ENCODE results near the gene HRK. TPM values are rescaled to one million over a fixed set of nuclear protein-coding genes. Genes with fewer than 3 reads are reported as not detected.

The HRK gene
- total and polyA plus RNA-seq, 9 of the 15 experiments (the other 6 are each of a cell fraction or from before 2014, with no cell fraction given), result 0.01 to 0.05 (median 0.04) TPM; not detected in 6

DNA sequence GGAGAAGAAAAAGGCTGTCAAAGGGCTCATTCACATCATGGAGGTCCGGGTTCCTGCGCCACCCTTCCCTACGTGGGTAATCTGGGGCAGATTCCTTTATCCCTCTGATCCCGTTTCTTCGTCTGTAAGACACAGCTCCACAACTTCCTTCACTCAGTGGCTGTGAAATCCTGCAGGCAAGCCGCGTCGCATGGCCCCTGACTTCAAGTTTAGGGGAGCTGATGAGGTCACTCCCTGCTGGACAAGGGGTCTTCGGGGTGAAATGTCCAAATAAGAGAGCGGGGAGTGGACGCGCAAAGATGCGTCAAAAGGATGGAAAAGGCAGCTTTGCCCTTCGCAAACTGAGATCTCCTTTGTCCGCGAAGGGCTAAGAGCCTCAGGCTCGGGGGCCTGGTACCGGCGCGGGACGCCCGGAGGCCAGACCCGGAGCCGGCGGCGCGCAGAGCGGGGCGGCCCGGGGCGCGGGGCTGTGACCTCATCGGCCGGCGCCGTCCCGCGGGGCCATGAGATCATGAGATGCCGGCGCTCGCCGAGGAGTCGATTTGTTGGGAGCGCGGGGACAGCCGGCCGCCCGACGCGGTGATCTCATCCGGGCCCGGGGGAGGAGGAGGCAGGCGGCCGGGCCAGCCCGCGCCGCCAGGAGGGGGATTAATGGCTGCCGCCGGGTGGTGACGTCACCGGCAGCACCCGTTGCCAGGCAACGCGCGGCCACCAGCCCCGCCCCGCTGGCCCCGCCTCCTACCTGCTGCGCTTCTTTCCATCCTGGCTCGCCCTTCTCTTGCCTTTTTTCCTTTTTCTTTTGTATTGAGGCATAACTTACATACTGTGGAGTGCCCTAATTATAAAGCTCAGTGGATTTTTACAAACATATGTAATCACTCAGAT, 62.1 kb downstream of the HRK start (continued):
- no peak for TF ChIP-seq TCFL5 (CRISPR knock-in tag; conservative IDR thresholded peaks at IDR 0.05)
- TF ChIP-seq CCNT2 (IDR thresholded peaks at IDR 0.05; ENCODE audit: borderline replicate concordance, extremely low read depth, insufficient read length, low read depth, low read length), result peak; percentile 95
- no peak for TF ChIP-seq MCM2 (IDR thresholded peaks at IDR 0.05; ENCODE audit: low read depth)
- TF ChIP-seq, protein P1, sequence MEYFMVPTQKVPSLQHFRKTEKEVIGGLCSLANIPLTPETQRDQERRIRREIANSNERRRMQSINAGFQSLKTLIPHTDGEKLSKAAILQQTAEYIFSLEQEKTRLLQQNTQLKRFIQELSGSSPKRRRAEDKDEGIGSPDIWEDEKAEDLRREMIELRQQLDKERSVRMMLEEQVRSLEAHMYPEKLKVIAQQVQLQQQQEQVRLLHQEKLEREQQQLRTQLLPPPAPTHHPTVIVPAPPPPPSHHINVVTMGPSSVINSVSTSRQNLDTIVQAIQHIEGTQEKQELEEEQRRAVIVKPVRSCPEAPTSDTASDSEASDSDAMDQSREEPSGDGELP (CRISPR knock-in tag; IDR thresholded peaks at IDR 0.05; ENCODE audit: borderline replicate concordance), result peak; percentile 65; the same call in 1 of the 2 replicates
- peak; percentile 28 for TF ChIP-seq ESRRA (IDR thresholded peaks at IDR 0.05; ENCODE audit: borderline replicate concordance, low read depth)
- TF ChIP-seq EHMT2 (IDR thresholded peaks at IDR 0.05), result no peak

DNA sequence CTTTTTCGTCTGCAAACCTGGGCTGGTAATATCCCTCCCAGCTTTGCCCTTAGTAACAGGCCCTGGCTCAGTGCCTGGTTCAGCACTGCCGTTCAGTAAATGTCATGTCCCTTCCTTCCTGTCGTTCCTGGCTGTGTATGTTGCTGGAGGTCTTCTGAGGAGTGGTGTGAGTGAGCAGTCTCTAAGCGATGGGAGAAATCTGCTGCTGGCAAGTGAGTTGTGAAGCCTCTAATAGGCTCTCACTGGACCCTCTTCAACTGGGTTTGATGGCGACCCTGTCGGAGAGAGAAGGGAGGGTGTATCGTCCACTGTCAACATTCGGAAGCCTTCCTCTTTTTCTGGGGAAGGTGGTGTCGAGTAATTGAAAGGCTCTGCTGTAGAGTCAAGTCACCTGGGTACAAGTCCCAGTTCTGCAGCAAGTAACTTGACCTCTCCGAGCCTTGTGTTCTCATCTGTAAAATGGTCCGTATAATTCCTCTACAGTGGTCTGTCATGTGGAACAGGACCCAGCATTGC, 62.8 kb downstream of the HRK start:
- in situ Hi-C loops (cut with MboI), result no loop called here
- Histone ChIP-seq H3K4me2 (ENCODE audit: insufficient read depth, low read length) (peak overlapping the region; percentile 96), H3K9me1 (ENCODE audit: control insufficient read depth, insufficient read depth, low read length) (no peaks in the 10 kb centered on the region), H3K4me3 (peak overlapping the region; percentile 77), H3K27me3 (ENCODE audit: control insufficient read depth in 2 of 2, insufficient read depth in 2 of 2, low read length in 2 of 2) (no peaks in the 10 kb centered on the region), H2AFZ (ENCODE audit: low read depth, low read length) (peak overlapping the region; percentile 97), H3K27ac (ENCODE audit: extremely low read depth, low read depth, low read length) (peak overlapping the region; percentile 96), H3K4me1 (replicated peaks in 1 of 2; ENCODE audit: control insufficient read depth in 2 of 2, insufficient read depth in 2 of 2, low read length in 2 of 2) (peaks cover 6 to 10% of the 10 kb centered on the region in 2 experiments; a peak in 4 of 5 replicates), H3K9me3 (replicated peaks; ENCODE audit: control insufficient read depth, insufficient read depth, low read depth, low read length) (no peaks in the 10 kb centered on the region), H3K36me3 (ENCODE audit: control insufficient read depth, insufficient read depth, low read length) (no peaks in the 10 kb centered on the region), H3K79me2 (ENCODE audit: control insufficient read depth, insufficient read depth, low read length) (peaks cover 11% of the 10 kb centered on the region), H4K20me1 (replicated peaks; ENCODE audit: control insufficient read depth, insufficient read depth, low read length) (no peaks in the 10 kb centered on the region), H3K9ac (ENCODE audit: insufficient read depth in 1 of 2, low read depth in 2 of 2, low read length in 2 of 2) (peak overlapping the region; percentile 90 to 95)
- 2% methylated on average over 6 of the region's 11 CpGs for WGBS (ENCODE audit: insufficient coverage, low coverage, missing lambda C conversion rate)
- ATAC-seq (peak; percentile 35), DNase-seq (ENCODE audit: extremely low read depth in 1 of 4, low spot score in 3 of 4) (peak in 1 of 4 experiments; percentile 37), FAIRE-seq (peak; percentile 71)
- intact Hi-C loops (cut with micrococcal nuclease), result loop anchor here (2.0 kb wide), 1 partner anchor 100 kb away; no protein-coding TSS in a partner anchor
- POLR2A ChIA-PET, result interaction anchor here (1.1 kb wide), 1 partner anchor 11 kb away, joined by 3 read pairs; no protein-coding TSS in a partner anchor
- BruUV-seq (replicated peaks), result no TSS peak
- CTCF ChIA-PET (ENCODE audit: low intra/inter-chr PET ratio), result no interaction called here
- TF ChIP-seq KAT7 (CRISPR knock-in tag; IDR thresholded peaks at IDR 0.05; ENCODE audit: borderline replicate concordance) (0 out of 2 replicates have a peak, but pooled peaks have one; percentile 24), CXXC5 (CRISPR knock-in tag; IDR thresholded peaks at IDR 0.05) (no peak), ZNF24 (IDR thresholded peaks at IDR 0.05) (no peak), ETV1 (tag; conservative IDR thresholded peaks at IDR 0.05; ENCODE audit: low read depth) (peak; percentile 42; the same call in 1 of the 2 replicates)
- TF ChIP-seq, protein P2, sequence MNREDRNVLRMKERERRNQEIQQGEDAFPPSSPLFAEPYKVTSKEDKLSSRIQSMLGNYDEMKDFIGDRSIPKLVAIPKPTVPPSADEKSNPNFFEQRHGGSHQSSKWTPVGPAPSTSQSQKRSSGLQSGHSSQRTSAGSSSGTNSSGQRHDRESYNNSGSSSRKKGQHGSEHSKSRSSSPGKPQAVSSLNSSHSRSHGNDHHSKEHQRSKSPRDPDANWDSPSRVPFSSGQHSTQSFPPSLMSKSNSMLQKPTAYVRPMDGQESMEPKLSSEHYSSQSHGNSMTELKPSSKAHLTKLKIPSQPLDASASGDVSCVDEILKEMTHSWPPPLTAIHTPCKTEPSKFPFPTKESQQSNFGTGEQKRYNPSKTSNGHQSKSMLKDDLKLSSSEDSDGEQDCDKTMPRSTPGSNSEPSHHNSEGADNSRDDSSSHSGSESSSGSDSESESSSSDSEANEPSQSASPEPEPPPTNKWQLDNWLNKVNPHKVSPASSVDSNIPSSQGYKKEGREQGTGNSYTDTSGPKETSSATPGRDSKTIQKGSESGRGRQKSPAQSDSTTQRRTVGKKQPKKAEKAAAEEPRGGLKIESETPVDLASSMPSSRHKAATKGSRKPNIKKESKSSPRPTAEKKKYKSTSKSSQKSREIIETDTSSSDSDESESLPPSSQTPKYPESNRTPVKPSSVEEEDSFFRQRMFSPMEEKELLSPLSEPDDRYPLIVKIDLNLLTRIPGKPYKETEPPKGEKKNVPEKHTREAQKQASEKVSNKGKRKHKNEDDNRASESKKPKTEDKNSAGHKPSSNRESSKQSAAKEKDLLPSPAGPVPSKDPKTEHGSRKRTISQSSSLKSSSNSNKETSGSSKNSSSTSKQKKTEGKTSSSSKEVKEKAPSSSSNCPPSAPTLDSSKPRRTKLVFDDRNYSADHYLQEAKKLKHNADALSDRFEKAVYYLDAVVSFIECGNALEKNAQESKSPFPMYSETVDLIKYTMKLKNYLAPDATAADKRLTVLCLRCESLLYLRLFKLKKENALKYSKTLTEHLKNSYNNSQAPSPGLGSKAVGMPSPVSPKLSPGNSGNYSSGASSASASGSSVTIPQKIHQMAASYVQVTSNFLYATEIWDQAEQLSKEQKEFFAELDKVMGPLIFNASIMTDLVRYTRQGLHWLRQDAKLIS (CRISPR knock-in tag; IDR thresholded peaks at IDR 0.05), result peak; percentile 62; the same call in 1 of the 2 replicates
- TF ChIP-seq, protein P3, sequence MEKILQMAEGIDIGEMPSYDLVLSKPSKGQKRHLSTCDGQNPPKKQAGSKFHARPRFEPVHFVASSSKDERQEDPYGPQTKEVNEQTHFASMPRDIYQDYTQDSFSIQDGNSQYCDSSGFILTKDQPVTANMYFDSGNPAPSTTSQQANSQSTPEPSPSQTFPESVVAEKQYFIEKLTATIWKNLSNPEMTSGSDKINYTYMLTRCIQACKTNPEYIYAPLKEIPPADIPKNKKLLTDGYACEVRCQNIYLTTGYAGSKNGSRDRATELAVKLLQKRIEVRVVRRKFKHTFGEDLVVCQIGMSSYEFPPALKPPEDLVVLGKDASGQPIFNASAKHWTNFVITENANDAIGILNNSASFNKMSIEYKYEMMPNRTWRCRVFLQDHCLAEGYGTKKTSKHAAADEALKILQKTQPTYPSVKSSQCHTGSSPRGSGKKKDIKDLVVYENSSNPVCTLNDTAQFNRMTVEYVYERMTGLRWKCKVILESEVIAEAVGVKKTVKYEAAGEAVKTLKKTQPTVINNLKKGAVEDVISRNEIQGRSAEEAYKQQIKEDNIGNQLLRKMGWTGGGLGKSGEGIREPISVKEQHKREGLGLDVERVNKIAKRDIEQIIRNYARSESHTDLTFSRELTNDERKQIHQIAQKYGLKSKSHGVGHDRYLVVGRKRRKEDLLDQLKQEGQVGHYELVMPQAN (IDR thresholded peaks at IDR 0.05; ENCODE audit: borderline replicate concordance), result no peak
